Measurements from ENCODE around the gene IPO5. TPM values are rescaled to one million over a fixed set of nuclear protein-coding genes. Genes with fewer than 3 reads are reported as not detected.

Gene IPO5
- total and polyA plus RNA-seq, 2 donors from 2014 or later = 32.2 to 92.0 TPM

- Histone ChIP-seq H3K27me3 (ENCODE audit: control insufficient read depth, insufficient read depth, low read length) (no peaks in the 10 kb centered on the region), H3K9me3 (ENCODE audit: control insufficient read depth in 2 of 3, insufficient read depth in 1 of 3, low read length in 3 of 3) (no peaks in the 10 kb centered on the region), H3K4me1 (ENCODE audit: control insufficient read depth in 2 of 3, insufficient read depth in 2 of 3, low read depth in 1 of 3, low read length in 3 of 3) (no peaks in the 10 kb centered on the region), H3K27ac (ENCODE audit: low read depth in 2 of 2, low read length in 2 of 2) (no peak overlapping the region), H3K36me3 (ENCODE audit: control insufficient read depth in 2 of 3, insufficient read depth in 3 of 3, low read length in 3 of 3) (no peaks in the 10 kb centered on the region), H3K9ac (ENCODE audit: low read length in 3 of 3) (no peak overlapping the region), H3K4me3 (ENCODE audit: low read length in 3 of 3) (no peak overlapping the region)
- no peak for TF ChIP-seq CTCF (IDR thresholded peaks at IDR 0.05; ENCODE audit: borderline replicate concordance, extremely low read depth, insufficient read depth)
- intact Hi-C loops (cut with DNase I) = no loop called here
- no peak for DNase-seq
- no peak for FAIRE-seq
Measured at GRCh38 chr13:98039261-98039660, 85.8 kb downstream of the IPO5 start.

GRCh38 chr13:98039964-98040363 lies 86.5 kb downstream of the IPO5 start:
- H3K4me1 ChIP-seq (ENCODE audit: control insufficient read depth in 2 of 3, insufficient read depth in 2 of 3, low read depth in 1 of 3, low read length in 3 of 3) = no peaks in the 10 kb centered on the region
- no peak for DNase-seq
- intact Hi-C loops (cut with DNase I) = no loop called here
- no peaks in the 10 kb centered on the region for H3K9me3 ChIP-seq (ENCODE audit: control insufficient read depth in 2 of 3, insufficient read depth in 1 of 3, low read length in 3 of 3)
- FAIRE-seq = no peak
- H3K9ac ChIP-seq (ENCODE audit: low read length in 3 of 3) = no peak overlapping the region
- TF ChIP-seq CTCF (IDR thresholded peaks at IDR 0.05; ENCODE audit: borderline replicate concordance, extremely low read depth, insufficient read depth) = no peak
- no peak overlapping the region for H3K27ac ChIP-seq (ENCODE audit: low read depth in 2 of 2, low read length in 2 of 2)
- H3K4me3 ChIP-seq (ENCODE audit: low read length in 3 of 3) = no peak overlapping the region
- H3K27me3 ChIP-seq (ENCODE audit: control insufficient read depth, insufficient read depth, low read length) = no peaks in the 10 kb centered on the region
- H3K36me3 ChIP-seq (ENCODE audit: control insufficient read depth in 2 of 3, insufficient read depth in 3 of 3, low read length in 3 of 3) = no peaks in the 10 kb centered on the region

- no peaks in the 10 kb centered on the region for H3K4me1 ChIP-seq (ENCODE audit: control insufficient read depth in 2 of 3, insufficient read depth in 2 of 3, low read depth in 1 of 3, low read length in 3 of 3)
- H3K27me3 ChIP-seq (ENCODE audit: control insufficient read depth, insufficient read depth, low read length) = no peaks in the 10 kb centered on the region
- no peak for FAIRE-seq
- no peaks in the 10 kb centered on the region for H3K36me3 ChIP-seq (ENCODE audit: control insufficient read depth in 2 of 3, insufficient read depth in 3 of 3, low read length in 3 of 3)
- no peak overlapping the region for H3K27ac ChIP-seq (ENCODE audit: low read depth in 2 of 2, low read length in 2 of 2)
- TF ChIP-seq CTCF (IDR thresholded peaks at IDR 0.05; ENCODE audit: borderline replicate concordance, extremely low read depth, insufficient read depth) = no peak
- H3K9me3 ChIP-seq (ENCODE audit: control insufficient read depth in 2 of 3, insufficient read depth in 1 of 3, low read length in 3 of 3) = no peaks in the 10 kb centered on the region
- no peak for DNase-seq
- H3K9ac ChIP-seq (ENCODE audit: low read length in 3 of 3) = no peak overlapping the region
- intact Hi-C loops (cut with DNase I) = no loop called here
- no peak overlapping the region for H3K4me3 ChIP-seq (ENCODE audit: low read length in 3 of 3)
Measured at GRCh38 chr13:98041081-98041820, 87.8 kb downstream of the IPO5 start.
